Stimulated activated CD4-positive, alpha-beta T cell treated with anti-CD3 and anti-CD28 coated beads, Interleukin-2, amount 100 ng/mL, for 4 hours (primary cell): ENCODE measurements around the gene LMAN2.
"Not testable (repeated sequence)": the region's sequence is repeated elsewhere in the genome, so short reads cannot be mapped to it uniquely, and the experiment has no call there.

Experiments
- DNase-seq: peaks from one replicate; pipeline ENCODE4 v3.0.0-alpha.2; 2020; ENCODE audit warnings: low read depth

LMAN2 gene

DNA sequence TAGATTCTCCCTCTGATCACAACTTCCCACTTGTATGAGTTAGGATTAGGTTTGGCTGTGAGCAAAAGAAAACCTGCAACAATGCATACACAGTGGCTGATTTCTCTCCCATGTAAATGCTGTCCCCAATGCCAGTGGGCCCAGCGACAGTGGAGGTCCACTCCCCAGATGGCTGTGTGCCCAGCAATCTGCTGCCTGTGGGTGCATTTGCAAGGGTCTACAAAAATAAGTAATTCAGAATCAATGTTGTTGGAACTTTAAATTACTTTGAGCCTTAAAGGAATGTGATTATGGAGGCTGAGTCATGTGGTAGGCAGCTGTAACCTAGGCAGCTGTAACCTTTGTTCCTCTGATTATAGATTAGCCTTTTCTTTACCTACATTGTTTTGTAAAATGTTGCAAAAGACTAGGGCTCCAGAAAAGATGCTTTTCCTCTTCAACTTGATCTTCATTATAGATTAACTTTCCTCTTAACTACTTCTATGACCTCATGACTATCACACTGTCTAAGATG lies 25.5 kb downstream of the LMAN2 start:
- no peak for DNase-seq

DNA sequence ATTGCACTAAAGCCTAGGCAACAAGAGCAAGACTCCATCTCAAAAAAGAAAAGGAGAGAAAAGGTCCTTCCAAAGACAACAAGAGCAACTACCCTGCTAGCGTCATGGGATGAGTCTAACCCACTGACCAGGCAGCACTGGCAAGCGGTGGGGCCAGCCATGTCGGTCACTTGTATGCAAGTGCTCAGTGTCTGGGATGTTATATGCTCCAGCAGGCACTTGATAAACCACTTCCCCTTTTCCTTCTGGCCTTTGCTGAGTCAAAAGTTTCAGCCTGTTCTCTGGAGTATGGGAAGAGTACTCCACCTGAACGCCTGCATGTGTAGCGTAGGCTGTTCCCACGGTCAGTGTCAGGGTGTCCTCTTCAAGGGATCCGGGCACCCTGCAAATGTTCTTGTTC lies 30.6 kb downstream of the LMAN2 start:
- DNase-seq: no peak

DNA sequence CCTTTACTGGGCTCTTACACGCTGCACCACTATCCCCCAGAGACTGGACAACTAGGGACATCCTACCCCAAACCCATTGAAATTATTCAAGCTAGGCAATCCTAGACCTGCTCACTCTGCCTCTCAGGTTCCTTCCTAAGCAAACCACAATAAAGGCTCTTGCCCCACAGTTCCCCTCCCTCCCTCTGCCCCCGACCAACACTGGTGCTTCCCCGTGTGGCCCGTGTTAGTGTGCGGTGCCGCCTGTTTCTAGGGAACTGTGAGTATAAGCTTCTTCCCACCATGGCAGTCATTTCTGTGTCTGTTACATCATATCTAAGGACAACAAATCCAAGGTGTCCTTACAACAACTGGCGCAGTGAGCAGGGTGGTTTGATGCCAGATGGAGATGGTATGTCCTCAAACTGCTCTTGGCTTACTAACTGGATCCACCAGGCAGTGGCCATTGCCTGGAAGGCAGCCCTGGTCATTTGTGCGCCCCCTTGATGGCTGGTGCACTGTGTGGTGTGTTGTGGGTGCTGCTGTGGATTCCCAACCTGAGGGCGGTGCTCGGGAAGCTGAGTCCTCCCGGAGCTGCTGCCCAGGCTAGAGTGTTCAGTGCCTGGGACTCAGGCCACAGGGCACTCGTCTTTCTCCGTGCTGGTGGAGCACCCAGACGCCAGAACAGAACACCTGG lies 31.4 kb downstream of the LMAN2 start:
- DNase-seq: no peak

DNA sequence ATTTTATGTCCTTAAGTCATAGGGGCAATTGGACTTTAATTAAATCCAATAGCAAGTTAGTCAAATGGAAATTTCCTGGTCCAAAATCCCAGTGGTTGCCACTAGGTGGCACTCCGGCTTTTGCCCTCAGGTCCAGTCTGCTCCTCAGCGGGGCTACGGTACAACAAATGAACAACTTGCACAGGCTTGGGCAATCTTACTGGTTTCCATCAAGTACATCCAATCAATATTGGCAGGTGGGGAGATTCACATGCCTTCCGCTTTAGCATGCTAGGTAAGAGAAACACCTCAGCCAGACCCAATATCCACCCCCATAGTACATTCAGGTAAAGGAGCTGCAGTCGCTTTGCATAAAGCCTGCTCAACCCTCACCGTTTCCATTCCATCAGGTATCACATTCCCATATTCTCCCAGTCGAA lies 33.5 kb downstream of the LMAN2 start:
- peak; percentile 67 for DNase-seq

DNA sequence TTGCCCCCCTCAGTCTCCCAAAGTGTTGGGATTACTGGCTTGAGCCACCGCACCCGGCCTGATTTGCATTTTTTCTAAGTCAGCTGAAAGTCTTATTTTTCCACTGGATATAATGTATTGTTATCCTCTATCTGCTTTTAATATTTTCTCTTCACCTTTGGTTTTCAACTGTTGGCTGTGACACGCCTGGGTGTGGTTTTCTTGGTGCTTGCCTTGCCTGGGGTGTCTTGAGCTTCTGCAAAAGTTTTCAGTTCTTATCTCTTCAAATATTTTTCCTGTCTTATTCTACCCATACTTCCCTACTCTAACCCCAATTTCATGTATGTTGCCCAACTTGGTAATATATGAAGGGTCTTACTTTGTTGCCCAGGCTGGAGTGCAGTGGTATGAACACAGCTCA lies 35.5 kb downstream of the LMAN2 start:
- DNase-seq: no peak

DNA sequence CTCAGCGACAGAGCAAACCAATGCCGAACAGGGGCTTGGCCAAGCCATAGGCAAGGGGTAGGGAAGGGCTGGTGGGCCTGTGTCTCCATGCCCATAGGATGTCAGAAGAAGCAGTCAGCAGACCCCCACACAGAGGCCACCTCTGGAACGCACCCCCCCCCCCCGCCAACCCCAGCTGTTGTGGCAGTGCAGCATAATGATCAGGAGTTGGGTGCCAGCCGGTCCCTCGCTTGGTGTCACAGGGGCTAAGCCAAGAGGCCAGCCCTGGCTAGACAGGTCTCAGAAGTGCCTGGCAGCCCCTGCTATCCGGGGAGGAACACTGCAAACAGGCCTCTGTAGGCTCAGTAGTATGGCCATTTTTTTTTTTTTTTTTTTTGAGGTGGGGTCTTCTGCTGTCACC lies 36.1 kb downstream of the LMAN2 start:
- no peak for DNase-seq

DNA sequence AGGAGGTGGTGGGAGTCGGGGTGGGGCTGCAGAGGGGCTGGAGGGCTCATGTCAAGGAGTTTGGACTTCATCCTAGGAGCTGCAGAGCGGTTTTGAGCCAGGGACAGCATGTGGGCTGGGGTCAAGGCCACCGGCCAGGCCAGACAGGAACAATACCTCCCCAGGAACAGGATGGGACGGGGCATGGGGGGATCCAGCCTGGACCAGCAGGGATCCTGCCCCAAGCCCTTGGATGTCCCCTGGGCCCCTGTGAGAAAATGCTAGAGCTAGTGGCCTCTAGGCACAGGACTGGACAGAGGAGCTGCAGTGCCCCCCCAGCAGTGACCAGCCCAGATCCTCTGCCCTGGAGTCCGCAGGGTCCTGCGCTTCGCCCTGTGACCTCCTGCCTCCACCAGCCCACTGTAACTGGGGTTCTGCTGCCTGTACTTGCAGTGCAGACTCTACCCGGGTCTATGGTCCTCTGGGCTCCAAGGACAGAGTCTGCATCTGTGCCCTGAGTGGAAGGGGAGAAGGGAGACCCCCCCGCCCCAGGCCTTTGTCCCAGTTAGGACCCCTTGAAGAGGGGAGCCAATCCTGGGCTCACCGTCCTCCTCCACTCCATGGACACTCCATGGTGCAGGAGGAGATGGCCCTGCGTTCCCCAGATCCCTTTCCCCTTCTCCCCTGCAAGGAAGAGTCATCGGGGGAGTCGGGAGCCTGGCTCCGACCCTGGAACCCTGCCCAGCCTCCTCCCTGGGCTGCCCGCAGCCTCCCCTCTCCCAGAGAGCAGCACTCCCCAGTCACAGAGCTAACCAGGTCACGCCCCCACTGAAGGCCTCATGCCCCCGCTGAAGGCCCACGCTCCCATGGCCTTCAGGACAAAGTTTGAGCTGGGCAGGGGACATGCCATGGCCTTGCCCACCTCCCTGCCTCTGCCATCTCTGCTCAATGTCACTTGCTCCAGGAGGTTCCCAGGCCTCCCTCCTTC lies 36.8 kb downstream of the LMAN2 start:
- DNase-seq: no peak

DNA sequence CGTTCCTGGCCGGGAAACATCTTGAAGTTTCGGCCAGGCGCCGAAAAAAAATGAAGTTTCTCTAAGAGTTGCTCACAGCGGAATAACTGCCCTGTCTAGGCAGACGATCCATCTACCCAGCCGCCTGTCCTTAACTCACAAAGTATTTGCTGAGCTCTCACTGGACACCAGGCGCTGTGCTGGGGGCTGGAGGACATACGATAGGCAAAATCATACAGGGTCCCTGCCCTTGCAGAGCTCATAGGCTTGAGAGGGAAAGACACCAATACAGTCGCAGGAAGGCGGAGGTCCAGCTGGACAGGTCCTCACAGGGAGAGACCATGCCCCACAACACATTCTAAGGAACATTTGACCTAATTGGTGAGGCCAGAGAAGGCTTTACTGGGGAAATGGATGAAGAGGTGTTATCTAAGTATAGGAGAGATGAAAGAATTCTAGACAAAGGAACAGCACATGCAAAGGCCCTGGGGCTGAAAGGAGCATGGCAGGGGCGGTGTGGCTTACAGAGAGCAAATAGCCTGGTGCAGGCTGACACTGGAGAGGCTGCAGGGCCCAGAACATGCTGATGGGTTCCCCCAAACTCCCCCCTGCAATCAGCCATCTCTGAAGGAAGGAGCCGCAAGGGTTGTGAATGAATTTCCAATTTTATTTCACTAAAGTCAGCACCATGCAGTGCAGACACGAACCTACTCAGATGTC lies 37.8 kb downstream of the LMAN2 start:
- DNase-seq: no peak

DNA sequence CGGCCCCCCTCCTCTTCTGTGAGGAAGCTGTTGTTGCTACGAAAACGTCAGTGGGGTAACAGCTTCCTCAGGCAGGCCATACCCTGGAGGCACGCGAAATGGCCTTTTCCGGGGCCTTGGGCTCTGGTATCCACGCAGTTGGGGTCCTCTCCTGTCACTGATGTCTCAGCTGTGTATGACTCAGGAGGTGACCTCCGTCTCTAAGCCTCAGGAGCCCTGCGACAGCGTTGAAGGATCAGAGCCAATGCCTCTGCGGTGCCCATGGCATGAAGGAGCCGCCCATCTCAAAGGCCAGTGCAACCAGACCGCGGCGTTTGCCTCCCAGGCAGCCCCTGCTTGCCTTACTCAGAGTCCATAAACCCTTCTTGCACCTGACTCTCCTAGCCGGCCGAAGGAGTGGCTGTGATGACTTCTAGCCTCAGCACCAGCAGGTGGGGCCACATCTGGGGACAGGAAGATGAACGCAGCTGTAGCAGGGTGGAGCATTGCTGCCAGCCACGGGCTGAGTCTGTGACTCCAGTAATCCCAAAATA lies 38.8 kb downstream of the LMAN2 start:
- no peak for DNase-seq

DNA sequence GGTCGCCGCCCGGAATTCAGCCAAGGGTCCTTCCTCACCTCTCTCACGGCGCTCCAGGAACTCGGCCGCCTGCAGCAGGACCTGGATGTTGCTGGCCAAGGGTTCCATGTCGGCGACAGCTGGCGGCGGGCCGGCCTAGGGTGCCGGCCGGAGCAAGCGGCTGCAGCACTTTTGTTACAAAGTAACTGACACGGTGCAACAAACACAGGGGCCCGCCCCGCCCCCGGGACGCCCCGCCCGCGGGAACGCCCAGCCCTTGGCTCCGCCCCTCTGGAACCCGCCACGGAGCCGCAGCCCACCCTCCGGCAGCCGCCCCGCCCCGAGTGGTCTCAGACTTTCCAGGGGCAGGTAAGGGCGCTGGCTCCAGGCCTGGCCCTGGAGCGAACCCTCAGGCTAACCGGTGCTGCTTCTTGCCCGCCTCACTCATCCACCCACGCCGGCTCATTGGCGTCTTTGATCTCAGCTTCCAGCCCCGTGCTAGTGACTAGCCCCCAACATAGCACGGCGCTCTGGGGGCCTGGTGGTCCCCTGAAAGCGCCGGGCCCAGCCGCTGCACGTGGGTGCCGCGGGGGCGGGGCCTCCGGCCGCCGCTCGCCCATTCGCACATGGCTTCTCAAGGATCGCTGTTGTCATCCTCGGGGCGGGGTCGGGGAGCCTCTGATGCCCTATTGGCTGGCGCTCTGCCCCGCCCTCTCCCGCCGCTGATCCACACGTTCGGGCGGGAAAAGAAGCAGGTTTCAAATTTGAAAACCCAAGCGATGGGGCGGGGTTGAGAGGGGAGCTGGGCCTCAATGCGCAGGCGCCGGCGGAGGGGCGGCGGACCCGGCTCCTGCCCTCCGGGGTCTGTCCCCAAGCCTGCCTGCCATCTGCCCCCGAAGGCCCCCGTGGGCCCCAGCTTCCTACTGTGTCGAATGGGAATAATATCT lies 39.5 kb downstream of the LMAN2 start, which contains the start of gene MXD3:
Gene MXD3, minus strand, starts transcription at position 176 of the 926 bp plus-strand sequence. Its CDS starts 68 bp downstream, at position 108.
- peak; percentile 92 for DNase-seq

DNA sequence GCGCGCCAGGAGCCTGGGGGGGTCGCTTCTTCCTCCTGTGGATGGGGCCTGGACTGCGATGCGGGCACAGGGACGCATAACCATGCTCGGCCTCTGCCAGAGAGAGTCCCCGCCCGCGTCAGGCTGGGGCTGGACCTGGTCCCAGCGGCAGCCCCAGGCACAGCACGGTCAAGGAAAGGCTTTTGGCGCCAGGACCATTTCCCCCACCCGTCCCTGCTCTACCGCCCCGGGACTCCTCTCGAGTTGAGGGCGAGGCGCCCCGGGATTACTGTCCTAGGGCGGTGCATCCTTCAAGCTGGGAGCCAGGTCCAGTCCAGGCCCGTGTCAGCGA lies 40.1 kb downstream of the LMAN2 start:
- DNase-seq: no peak

DNA sequence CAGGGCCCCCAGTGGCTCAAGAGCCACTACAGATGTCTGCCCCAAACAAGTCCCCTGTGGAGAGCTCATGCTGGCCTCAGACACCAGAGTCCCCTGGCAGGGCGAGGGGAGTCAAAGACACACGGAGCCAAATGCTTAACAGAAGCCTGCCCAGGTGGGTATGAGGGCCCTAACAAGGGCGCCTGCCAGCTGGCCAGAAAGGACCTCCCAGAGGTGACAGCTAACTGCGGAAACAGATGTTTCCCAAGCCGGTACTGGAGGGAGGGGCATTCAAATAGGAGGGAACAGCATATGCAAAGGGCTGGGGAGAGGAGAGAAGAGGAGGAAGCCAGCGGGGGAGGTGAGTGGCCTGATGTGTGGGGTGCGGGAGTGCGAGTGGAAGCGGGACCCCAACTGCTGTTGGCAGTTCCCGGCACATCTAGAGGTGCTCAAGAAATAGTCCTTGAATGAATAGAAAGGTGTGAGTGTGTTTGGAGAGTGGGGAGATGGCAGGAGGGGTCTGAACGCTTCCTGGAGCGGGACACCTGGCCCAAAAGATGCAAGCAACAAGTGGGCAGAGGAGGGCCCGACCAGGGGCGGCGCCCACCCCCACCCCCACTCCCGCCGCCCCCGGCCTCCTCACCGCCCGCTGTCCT lies 40.6 kb downstream of the LMAN2 start:
- no peak for DNase-seq

DNA sequence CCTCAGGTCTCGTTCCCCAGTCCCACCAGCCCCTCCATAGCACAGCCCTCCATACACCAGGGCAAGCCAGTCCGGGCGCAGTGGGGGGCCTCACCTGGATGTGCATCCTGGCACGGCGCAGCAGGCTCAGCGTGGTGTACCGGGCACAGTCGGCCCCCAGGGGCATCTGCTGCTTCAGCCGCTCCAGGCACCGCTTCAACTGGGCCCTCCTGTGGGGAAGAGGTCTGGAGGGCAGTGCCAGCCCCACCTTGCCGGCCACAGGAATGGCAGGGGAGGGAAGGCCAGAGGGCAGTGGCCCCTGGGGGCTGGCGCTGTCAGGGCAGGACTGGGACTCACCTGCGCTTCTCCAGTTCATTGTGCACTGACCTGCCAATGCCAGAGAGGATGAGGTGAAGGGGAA lies 41.1 kb downstream of the LMAN2 start:
- DNase-seq: no peak

DNA sequence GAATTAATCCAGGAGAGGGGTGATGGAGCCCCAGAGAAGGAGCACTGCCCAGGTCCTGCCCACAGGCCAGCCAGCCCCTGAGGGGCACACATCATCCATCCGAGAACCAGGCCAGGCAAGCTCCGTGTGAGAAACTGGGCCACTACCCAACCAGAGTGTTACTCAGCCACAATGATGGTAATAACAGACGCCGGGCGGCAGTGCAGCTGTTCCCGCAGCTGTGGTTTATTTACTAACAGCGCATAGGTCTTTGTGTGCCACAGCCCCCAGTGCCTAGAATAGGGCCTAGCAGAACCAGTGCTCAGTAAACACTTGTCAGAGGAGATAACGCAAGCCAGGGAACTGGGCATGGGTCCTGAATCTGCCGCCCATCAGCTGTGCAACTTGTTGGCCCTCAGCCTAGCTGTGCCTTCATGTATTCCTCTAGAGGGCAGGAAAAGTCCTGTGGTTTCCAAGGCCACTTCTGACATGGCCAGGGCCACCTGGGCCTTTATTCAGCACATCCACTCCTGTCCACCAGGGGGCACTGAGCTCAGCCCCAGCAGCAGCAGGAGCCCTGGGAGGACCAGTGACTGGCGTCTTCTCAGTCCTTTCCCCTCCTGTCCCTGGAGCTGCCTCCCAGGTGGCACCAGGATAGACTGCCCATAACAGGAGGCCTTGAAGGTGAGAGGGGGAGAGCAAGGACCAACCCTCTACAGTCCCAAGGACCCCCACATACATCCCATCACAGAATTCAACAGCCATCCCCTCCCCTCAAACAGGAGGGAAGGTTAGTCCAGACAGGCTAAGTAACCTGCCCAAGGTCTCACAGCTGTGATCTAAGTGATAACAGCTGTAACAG lies 41.9 kb downstream of the LMAN2 start:
- peak; percentile 55 for DNase-seq

DNA sequence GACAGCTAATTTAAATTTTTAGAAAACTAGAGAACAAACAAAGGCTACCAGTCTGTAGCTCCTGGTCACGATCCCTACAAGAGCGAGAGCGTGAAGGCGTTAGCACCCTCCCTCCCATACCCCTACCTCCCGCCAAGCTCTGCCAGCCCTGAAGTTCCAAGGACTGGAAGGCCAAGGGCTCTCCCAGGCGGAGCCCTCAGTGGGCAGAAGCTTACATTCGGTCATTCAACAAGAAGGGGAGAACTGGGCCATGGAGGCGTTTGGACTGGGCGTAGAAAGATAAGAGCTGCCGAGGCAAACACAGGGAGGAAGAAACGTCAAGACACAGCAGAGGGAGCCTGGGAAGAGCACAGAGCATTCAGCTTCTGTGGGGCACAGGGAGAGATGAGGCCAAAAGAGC lies 42.7 kb downstream of the LMAN2 start:
- DNase-seq: no peak

DNA sequence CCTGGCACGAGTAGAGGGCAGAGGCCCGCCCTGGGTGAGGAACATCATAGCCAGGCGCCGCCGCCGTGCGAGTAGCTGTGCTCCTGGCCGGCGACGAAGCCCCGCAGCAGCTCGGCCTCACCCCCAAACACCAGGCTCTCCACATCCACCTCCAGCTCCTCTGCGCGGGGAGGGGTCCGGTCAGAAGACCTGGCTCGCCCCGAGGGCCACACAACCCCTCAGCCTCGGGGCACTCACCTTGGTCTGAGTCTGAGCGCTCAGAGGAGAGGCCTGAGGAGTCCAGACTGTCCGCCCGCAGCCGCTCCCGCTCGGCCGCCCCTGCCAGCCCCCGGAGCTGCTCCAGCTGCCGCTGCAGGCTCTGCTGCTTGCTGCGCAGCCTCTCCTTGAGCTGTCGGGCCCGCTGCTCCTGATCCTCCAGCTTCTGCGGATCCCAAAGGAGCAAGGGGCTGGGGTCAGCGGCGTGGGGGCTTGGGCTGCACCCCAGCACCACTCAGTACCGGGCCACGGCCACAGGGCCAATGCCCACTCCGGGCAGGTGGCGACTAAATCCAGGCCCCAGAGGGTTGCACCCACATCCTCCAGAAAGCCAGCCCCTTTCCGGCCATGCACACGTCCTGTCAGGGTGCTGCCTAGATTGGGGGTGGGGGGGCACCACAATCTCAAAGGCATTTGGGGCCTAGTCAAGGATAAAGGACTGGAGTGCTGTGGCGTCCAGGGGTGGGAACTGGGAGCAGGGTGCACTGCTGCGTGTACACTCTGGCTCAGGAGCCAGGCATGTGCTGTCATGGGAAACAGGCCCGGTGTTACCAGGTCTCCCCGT lies 43.7 kb downstream of the LMAN2 start:
- DNase-seq: no peak

DNA sequence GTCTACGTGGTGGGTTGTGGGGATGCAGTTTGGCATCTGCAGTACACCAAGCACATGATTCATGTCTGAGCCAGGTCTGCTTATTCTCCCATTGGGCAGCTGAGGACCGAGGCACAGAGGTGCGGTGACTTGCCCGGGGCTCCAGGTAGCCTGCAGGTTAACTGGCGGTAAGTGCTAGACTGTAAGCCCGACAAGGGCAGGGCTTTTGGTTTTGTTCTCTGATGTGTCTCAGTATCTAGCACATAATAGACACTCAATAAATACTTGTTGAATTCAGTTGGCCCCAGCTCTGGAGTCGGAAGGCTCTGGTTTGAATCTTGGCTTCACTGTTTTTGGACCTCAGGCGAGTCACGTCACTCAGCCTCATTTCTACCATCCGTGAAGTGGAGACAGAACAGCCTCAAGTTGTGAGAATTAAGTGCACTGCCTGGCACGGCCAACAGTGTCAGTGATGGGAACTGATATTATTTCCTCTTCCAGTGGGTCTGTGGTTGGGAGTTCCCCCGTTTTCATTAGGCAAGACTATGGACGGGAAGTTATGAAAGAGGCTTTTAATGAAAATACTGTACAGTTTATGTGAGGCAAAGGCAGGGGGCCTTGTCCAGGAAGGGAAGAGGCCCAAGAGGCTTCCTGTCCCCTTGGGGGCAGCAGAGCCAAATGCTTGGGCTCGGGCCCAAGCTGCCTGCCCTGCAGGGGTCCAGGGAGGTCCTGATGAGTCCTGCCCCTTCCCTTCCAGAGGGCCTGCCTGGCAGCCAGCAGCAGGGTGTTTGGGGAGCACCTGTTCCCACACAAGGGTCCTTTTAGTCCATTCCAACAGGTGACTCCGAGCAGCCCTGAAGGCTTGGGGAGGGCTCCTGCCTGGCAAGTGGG lies 44.6 kb downstream of the LMAN2 start:
- no peak for DNase-seq

DNA sequence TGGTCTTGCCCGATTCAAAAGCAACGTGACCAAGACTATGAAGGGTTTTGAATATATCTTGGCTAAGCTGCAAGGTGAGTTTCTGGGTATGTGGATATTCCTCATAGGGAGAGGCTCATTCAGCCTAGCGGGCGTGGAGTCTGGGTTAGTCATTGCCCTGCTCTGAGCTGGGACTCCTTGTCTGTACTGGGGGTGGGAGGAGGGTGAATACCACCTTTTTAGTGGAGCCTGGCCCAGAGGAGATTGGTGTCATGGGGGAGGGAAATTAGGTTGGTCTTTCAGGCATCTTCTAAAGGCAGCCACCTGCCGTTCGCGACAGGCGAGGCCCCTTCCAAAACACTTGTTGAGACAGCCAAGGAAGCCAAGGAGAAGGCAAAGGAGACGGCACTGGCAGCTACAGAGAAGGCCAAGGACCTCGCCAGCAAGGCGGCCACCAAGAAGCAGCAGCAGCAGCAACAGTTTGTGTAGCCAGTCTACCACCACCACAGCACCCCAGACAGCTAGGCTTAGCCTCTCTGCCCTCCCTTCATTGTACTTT lies 45.3 kb downstream of the LMAN2 start:
- not testable (repeated sequence) for DNase-seq
